GM12878 (cell line): ENCODE results near the gene CEP78. TPM values are rescaled to one million over a fixed set of nuclear protein-coding genes. Genes with fewer than 3 reads are reported as not detected.

Experiments used
- ATAC-seq: fragments of 200-7000 bp; cut with Tn5 transposase; 3 replicates; pipeline ENCODE4 v1.9.1; 2020; ENCODE audit warnings: mild to moderate bottlenecking, moderate library complexity
- BruUV-seq: library from RNA; stranded (reverse); fragments of 400-500 nt; replicated peaks from 2 replicates; lab custom pipeline; 2021; lab: Mats Ljungman, UMichigan
- CTCF ChIA-PET: fragments of 300-600 bp; sonication (Branson Sonifier 250); formaldehyde crosslinking; extraction: SDS; loops from one replicate; lab custom pipeline; 2021; ENCODE audit warnings: inconsistent platforms; lab: Yijun Ruan, JAX
- POLR2A ChIA-PET: fragments of 350-600 bp; formaldehyde crosslinking; extraction: SDS; loops from one replicate; lab custom pipeline; 2021; ENCODE audit warnings: inconsistent platforms; lab: Charles Lee
- RAD21 ChIA-PET: fragments of 300-600 bp; sonication (Branson Sonifier 250); formaldehyde crosslinking; loops from one replicate; lab custom pipeline; 2023; ENCODE audit warnings: antibody characterized with exemption; ENCODE audit not compliant: unreplicated experiment; lab: Charles Lee
- SMC1A ChIA-PET: fragments of 300-600 bp; sonication (Branson Sonifier 250); formaldehyde crosslinking; loops from one replicate; lab custom pipeline; 2023; ENCODE audit not compliant: unreplicated experiment, uncharacterized antibody; lab: Charles Lee
- DNase-seq: peaks from one replicate; pipeline ENCODE4 v3.0.0-alpha.2; 2011; ENCODE audit warnings: low read depth, low spot score
- FAIRE-seq: peaks from 3 replicates; lab custom pipeline; 2011; peaks lifted over from hg19 to GRCh38; lab: Jason Lieb, UNC
- H2AFZ ChIP-seq: 2 replicates; pipeline ENCODE4 v1.6.0; 2011; ENCODE audit warnings: low read depth, low read length, control low read depth; ENCODE audit not compliant: control insufficient read depth
- H3K27ac ChIP-seq: 2 replicates; pipeline ENCODE4 v1.5.1; 2011; ENCODE audit warnings: control low read depth; ENCODE audit not compliant: control insufficient read depth, insufficient read depth
- H3K27me3 ChIP-seq, 2 experiments: replicated peaks in 1 of 2; 2 replicates each; pipeline versions ENCODE4 v1.6.0 to v1.6.1; 2011; ENCODE audit warnings: low read length in 1 of 2; ENCODE audit not compliant: control insufficient read depth in 2 of 2, insufficient read depth in 2 of 2
- H3K36me3 ChIP-seq, 2 experiments: 2 replicates each; pipeline ENCODE4 v1.5.1; 2011; ENCODE audit warnings: low read length in 1 of 2; ENCODE audit not compliant: control insufficient read depth in 2 of 2, insufficient read depth in 2 of 2
- H3K4me1 ChIP-seq: 2 replicates; pipeline ENCODE4 v1.6.1; 2011; ENCODE audit warnings: mild to moderate bottlenecking, low read length, moderate library complexity, mixed read lengths; ENCODE audit not compliant: control insufficient read depth, insufficient read depth
- H3K4me2 ChIP-seq: 2 replicates; pipeline ENCODE4 v1.6.0; 2011; ENCODE audit warnings: control low read depth; ENCODE audit not compliant: control insufficient read depth, insufficient read depth
- H3K4me3 ChIP-seq: fragments of 200-600 bp; sonication (generic); 2 replicates; pipeline ENCODE4 v1.5.1; 2016
- H3K79me2 ChIP-seq: 2 replicates; pipeline ENCODE4 v1.6.0; 2011; ENCODE audit warnings: low read length; ENCODE audit not compliant: control insufficient read depth, insufficient read depth
- H3K9ac ChIP-seq: 2 replicates; pipeline ENCODE4 v1.8.0; 2011; ENCODE audit warnings: low read length, control low read depth, mixed read lengths; ENCODE audit not compliant: control insufficient read depth, insufficient read depth
- H3K9me3 ChIP-seq: replicated peaks from 3 replicates; pipeline ENCODE4 v1.5.1; 2011; ENCODE audit warnings: mild to moderate bottlenecking, low read length; ENCODE audit not compliant: control insufficient read depth, insufficient read depth
- H4K20me1 ChIP-seq: 2 replicates; pipeline ENCODE4 v1.6.0; 2011; ENCODE audit not compliant: control insufficient read depth, insufficient read depth
- ASH2L ChIP-seq: fragments of 300-600, 200-600 bp; sonication (generic); IDR thresholded peaks from 2 replicates; pipeline ENCODE4 v1.6.1; 2017; ENCODE audit warnings: low read depth, mild to moderate bottlenecking, borderline replicate concordance
- ATF2 ChIP-seq: IDR thresholded peaks from 2 replicates; pipeline ENCODE4 v1.6.1; 2012; ENCODE audit warnings: low read length, inconsistent platforms
- BMI1 ChIP-seq: fragments of 450-650 bp; IDR thresholded peaks from 2 replicates; pipeline ENCODE4 v1.6.1; 2016; ENCODE audit warnings: mild to moderate bottlenecking, moderate library complexity, borderline replicate concordance
- FOXM1 ChIP-seq: IDR thresholded peaks from 2 replicates; pipeline ENCODE4 v1.6.1; 2012; ENCODE audit warnings: low read depth, mild to moderate bottlenecking, inconsistent platforms, low read length, moderate library complexity
- MYC ChIP-seq: IDR thresholded peaks from 2 replicates; pipeline ENCODE4 v1.6.1; 2011; ENCODE audit warnings: mild to moderate bottlenecking, low read length, moderate library complexity, inconsistent platforms; ENCODE audit not compliant: insufficient read depth, insufficient replicate concordance, insufficient read length, severe bottlenecking
- NR2F1 ChIP-seq: fragments of 450-650 bp; conservative IDR thresholded peaks from 2 replicates; pipeline ENCODE4 v1.6.1; 2017; ENCODE audit warnings: mild to moderate bottlenecking
- PAX8 ChIP-seq: fragments of 450-650 bp; IDR thresholded peaks from 2 replicates; pipeline ENCODE4 v1.6.1; 2017; ENCODE audit warnings: mild to moderate bottlenecking, moderate library complexity
- POU2F2 ChIP-seq: IDR thresholded peaks from 3 replicates; pipeline ENCODE4 v1.6.1; 2011; ENCODE audit warnings: low read depth, mild to moderate bottlenecking, low read length, borderline replicate concordance
- ZNF274 ChIP-seq: IDR thresholded peaks from one replicate; pipeline ENCODE4 v1.8.0; 2011; ENCODE audit not compliant: insufficient read length, insufficient read depth
- ZNF622 ChIP-seq: fragments of 450-650 bp; IDR thresholded peaks from 2 replicates; pipeline ENCODE4 v1.6.1; 2017; ENCODE audit warnings: mild to moderate bottlenecking, inconsistent platforms
- in situ Hi-C: fragments of 300-500 bp; cut with MboI; formaldehyde crosslinking; loops from 9 replicates; pipeline ENCODE4 v1.14.3; 2018; ENCODE audit warnings: mixed read lengths
- intact Hi-C: fragments of 100-400 bp; cut with micrococcal nuclease; formaldehyde crosslinking; loops from one replicate; pipeline ENCODE4 v1.14.2; 2022; ENCODE audit not compliant: unreplicated experiment
- polyA plus RNA-seq, 11 experiments: library from polyadenylated mRNA; depleted of rRNA in 4 of 11; unstranded in 6 of 11; stranded (reverse) in 5 of 11; fragments of >200 nt; fragmentation: Nextera tagmentation in 4 of 11; fragmentation: Illumina TruSeq in 1 of 11; extraction: Ambion mirVana in 4 of 11; extraction: Trizol in 1 of 11; gene quantifications; 1 replicate in 1 of 11; 2 replicates in 10 of 11; pipeline versions ENCODE4 v1.2.1 to v1.2.3, GENCODE V29; 2011 to 2016; ENCODE audit warnings: inconsistent platforms in 2 of 11, missing spikeins in 2 of 11, low read depth in 1 of 11
- total RNA-seq, 4 experiments: library from RNA; depleted of rRNA in 3 of 4; stranded (reverse); fragments of >200 nt in 3 of 4; fragmentation: Illumina TruSeq in 1 of 4; extraction: Trizol in 1 of 4; gene quantifications; 2 replicates each; pipeline versions ENCODE4 v1.2.1 to v1.2.3, GENCODE V29; 2013 to 2021
- TF ChIP-seq, protein P1 (sequence below): fragments of 450-650 bp; formaldehyde crosslinking; IDR thresholded peaks from 2 replicates; pipeline ENCODE4 v1.4.0; 2022; ENCODE audit warnings: mild to moderate bottlenecking, moderate library complexity
- TF ChIP-seq, protein P2 (sequence below): fragments of 450-650 bp; IDR thresholded peaks from 2 replicates; pipeline ENCODE4 v1.6.1; 2016; ENCODE audit warnings: mild to moderate bottlenecking, moderate library complexity, borderline replicate concordance
- TF ChIP-seq, protein P3 (sequence below): fragments of 450-650 bp; IDR thresholded peaks from 2 replicates; pipeline ENCODE4 v1.6.1; 2017; ENCODE audit warnings: mild to moderate bottlenecking

The CEP78 gene
- total and polyA plus RNA-seq, 10 of the 15 experiments (the other 5 are each of a cell fraction or from before 2014, with no cell fraction given), result 4.1 to 44.9 (median 27.9) TPM

DNA sequence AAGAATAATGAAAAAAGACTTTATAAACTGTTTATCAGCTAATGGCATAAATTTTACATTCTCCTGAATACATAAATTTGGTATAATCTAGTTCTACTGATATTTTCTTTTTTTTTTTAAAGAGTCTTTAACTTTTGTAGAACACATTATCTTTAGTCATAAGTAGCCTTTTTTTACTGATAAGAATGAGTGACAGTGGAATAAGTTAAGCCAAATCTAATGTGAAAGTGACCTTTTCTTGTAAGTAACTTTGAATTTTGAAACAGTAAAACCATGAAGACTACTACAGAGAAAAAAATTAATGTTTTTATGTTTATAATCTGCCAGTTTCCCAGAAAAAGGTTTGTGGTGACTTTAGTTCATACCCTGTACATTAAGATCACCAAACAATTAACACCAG is 13.7 kb downstream of the CEP78 start:
- H3K36me3 ChIP-seq, result peaks cover 0 to 5% of the 10 kb centered on the region in 2 experiments; a peak in 1 of 4 replicates
- TF ChIP-seq ZNF274 (no peak), ATF2 (no peak), MYC (no peak), POU2F2 (no peak), ASH2L (no peak), ZNF622 (no peak), BMI1 (no peak), NR2F1 (no peak), FOXM1 (no peak), PAX8 (no peak)
- TF ChIP-seq, protein P1, sequence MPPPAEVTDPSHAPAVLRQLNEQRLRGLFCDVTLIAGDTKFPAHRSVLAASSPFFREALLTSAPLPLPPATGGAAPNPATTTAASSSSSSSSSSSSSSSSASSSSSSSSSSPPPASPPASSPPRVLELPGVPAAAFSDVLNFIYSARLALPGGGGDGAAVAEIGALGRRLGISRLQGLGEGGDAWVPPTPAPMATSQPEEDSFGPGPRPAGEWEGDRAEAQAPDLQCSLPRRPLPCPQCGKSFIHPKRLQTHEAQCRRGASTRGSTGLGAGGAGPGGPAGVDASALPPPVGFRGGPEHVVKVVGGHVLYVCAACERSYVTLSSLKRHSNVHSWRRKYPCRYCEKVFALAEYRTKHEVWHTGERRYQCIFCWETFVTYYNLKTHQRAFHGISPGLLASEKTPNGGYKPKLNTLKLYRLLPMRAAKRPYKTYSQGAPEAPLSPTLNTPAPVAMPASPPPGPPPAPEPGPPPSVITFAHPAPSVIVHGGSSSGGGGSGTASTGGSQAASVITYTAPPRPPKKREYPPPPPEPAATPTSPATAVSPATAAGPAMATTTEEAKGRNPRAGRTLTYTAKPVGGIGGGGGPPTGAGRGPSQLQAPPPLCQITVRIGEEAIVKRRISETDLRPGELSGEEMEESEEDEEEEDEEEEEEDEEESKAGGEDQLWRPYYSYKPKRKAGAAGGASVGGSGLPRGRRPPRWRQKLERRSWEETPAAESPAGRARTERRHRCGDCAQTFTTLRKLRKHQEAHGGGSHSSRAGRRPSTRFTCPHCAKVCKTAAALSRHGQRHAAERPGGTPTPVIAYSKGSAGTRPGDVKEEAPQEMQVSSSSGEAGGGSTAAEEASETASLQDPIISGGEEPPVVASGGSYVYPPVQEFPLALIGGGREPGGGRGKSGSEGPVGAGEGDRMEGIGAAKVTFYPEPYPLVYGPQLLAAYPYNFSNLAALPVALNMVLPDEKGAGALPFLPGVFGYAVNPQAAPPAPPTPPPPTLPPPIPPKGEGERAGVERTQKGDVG (CRISPR knock-in tag), result no peak
- TF ChIP-seq, protein P2, sequence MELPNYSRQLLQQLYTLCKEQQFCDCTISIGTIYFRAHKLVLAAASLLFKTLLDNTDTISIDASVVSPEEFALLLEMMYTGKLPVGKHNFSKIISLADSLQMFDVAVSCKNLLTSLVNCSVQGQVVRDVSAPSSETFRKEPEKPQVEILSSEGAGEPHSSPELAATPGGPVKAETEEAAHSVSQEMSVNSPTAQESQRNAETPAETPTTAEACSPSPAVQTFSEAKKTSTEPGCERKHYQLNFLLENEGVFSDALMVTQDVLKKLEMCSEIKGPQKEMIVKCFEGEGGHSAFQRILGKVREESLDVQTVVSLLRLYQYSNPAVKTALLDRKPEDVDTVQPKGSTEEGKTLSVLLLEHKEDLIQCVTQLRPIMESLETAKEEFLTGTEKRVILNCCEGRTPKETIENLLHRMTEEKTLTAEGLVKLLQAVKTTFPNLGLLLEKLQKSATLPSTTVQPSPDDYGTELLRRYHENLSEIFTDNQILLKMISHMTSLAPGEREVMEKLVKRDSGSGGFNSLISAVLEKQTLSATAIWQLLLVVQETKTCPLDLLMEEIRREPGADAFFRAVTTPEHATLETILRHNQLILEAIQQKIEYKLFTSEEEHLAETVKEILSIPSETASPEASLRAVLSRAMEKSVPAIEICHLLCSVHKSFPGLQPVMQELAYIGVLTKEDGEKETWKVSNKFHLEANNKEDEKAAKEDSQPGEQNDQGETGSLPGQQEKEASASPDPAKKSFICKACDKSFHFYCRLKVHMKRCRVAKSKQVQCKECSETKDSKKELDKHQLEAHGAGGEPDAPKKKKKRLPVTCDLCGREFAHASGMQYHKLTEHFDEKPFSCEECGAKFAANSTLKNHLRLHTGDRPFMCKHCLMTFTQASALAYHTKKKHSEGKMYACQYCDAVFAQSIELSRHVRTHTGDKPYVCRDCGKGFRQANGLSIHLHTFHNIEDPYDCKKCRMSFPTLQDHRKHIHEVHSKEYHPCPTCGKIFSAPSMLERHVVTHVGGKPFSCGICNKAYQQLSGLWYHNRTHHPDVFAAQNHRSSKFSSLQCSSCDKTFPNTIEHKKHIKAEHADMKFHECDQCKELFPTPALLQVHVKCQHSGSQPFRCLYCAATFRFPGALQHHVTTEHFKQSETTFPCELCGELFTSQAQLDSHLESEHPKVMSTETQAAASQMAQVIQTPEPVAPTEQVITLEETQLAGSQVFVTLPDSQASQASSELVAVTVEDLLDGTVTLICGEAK, result no peak
- TF ChIP-seq, protein P3, sequence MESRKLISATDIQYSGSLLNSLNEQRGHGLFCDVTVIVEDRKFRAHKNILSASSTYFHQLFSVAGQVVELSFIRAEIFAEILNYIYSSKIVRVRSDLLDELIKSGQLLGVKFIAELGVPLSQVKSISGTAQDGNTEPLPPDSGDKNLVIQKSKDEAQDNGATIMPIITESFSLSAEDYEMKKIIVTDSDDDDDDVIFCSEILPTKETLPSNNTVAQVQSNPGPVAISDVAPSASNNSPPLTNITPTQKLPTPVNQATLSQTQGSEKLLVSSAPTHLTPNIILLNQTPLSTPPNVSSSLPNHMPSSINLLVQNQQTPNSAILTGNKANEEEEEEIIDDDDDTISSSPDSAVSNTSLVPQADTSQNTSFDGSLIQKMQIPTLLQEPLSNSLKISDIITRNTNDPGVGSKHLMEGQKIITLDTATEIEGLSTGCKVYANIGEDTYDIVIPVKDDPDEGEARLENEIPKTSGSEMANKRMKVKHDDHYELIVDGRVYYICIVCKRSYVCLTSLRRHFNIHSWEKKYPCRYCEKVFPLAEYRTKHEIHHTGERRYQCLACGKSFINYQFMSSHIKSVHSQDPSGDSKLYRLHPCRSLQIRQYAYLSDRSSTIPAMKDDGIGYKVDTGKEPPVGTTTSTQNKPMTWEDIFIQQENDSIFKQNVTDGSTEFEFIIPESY, result no peak
- no peak overlapping the region for H2AFZ ChIP-seq
- H3K27ac ChIP-seq, result no peak overlapping the region
- ChIA-PET RAD21 (no interaction called here), SMC1A (interaction anchor here (1.0 kb wide), 1 partner anchor 11 kb away, joined by 4 read pairs; no protein-coding TSS in a partner anchor), CTCF (interaction anchor here (0.5 to 2.0 kb wide), 2 partner anchors 120 to 1473 kb away, joined by 3 to 11 read pairs; no protein-coding TSS in a partner anchor), POLR2A (interaction anchor here (0.6 kb wide), 1 partner anchor 818 kb away, joined by 5 read pairs; no protein-coding TSS in a partner anchor)
- DNase-seq (no peak), ATAC-seq (no peak), FAIRE-seq (no peak)
- H4K20me1 ChIP-seq, result no peaks in the 10 kb centered on the region
- H3K4me2 ChIP-seq, result no peak overlapping the region
- H3K9me3 ChIP-seq, result no peaks in the 10 kb centered on the region
- BruUV-seq, result no TSS peak
- H3K79me2 ChIP-seq, result no peaks in the 10 kb centered on the region
- H3K9ac ChIP-seq, result no peak overlapping the region
- intact Hi-C loops (no loop called here), in situ Hi-C loops (no loop called here)
- H3K27me3 ChIP-seq, result no peaks in the 10 kb centered on the region
- H3K4me1 ChIP-seq, result no peaks in the 10 kb centered on the region
- no peak overlapping the region for H3K4me3 ChIP-seq
